Peyer's patch (tissue), 4 donors: ENCODE results near the gene C16orf89.

Source experiments
- POLR2A ChIP-seq, 2 donors: fragments of 450-650 bp; IDR thresholded peaks; one replicate each; pipeline ENCODE4 v1.5.1; 2017; ENCODE audit warnings: antibody characterized with exemption in 2 of 2, mild to moderate bottlenecking in 2 of 2, moderate library complexity in 2 of 2
- TF ChIP-seq, protein P1 (sequence below), 6 experiments: fragments of 450-650 bp in 4 of 6; fragments of 200-600 bp in 2 of 6; sonication (generic) in 1 of 6; IDR thresholded peaks; one replicate each; pipeline ENCODE4 v1.5.1; 2017 to 2019; ENCODE audit warnings: antibody characterized with exemption in 6 of 6, mild to moderate bottlenecking in 3 of 6, moderate library complexity in 1 of 6

DNA sequence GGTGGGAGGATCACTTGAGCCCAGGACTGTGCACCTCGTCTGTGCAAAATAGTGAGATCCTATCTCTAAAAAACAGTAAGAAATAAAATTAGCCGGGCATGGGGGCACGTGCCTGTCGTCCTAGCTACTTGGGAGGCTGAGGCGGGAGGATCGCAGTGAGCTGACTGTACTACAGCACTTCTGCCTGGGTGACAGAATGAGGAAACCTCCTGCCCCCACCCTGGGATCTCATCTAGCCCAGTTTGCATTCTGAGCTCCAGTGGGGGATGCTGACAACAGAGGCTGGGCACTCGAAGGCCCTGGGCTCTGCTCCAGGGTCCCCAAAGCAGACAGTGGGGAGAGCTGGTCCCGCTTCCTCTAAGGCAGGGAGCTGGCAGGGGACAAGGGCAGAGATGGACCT lies 39.1 kb downstream of the C16orf89 start:
- TF ChIP-seq, protein P1, sequence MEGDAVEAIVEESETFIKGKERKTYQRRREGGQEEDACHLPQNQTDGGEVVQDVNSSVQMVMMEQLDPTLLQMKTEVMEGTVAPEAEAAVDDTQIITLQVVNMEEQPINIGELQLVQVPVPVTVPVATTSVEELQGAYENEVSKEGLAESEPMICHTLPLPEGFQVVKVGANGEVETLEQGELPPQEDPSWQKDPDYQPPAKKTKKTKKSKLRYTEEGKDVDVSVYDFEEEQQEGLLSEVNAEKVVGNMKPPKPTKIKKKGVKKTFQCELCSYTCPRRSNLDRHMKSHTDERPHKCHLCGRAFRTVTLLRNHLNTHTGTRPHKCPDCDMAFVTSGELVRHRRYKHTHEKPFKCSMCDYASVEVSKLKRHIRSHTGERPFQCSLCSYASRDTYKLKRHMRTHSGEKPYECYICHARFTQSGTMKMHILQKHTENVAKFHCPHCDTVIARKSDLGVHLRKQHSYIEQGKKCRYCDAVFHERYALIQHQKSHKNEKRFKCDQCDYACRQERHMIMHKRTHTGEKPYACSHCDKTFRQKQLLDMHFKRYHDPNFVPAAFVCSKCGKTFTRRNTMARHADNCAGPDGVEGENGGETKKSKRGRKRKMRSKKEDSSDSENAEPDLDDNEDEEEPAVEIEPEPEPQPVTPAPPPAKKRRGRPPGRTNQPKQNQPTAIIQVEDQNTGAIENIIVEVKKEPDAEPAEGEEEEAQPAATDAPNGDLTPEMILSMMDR (IDR thresholded peaks at IDR 0.05), result no peak
- no peak for TF ChIP-seq POLR2A (IDR thresholded peaks at IDR 0.05)
